ENCODE results near the gene PTPRE.

PTPRE gene

GRCh38 chr10:128116187-128116586 lies 209.3 kb downstream of the PTPRE start:
- DNase-seq (ENCODE audit: low read depth in 1 of 2, low spot score in 1 of 2) = no peak

GRCh38 chr10:128116851-128117615 lies 210.1 kb downstream of the PTPRE start:
- DNase-seq (ENCODE audit: low read depth in 1 of 2, low spot score in 1 of 2) = no peak

GRCh38 chr10:128121750-128122412 lies 215.0 kb downstream of the PTPRE start:
- no peak for DNase-seq (ENCODE audit: low read depth in 1 of 2, low spot score in 1 of 2)

GRCh38 chr10:128122931-128123330 lies 216.0 kb downstream of the PTPRE start:
- no peak for DNase-seq (ENCODE audit: low read depth in 1 of 2, low spot score in 1 of 2)

DNA sequence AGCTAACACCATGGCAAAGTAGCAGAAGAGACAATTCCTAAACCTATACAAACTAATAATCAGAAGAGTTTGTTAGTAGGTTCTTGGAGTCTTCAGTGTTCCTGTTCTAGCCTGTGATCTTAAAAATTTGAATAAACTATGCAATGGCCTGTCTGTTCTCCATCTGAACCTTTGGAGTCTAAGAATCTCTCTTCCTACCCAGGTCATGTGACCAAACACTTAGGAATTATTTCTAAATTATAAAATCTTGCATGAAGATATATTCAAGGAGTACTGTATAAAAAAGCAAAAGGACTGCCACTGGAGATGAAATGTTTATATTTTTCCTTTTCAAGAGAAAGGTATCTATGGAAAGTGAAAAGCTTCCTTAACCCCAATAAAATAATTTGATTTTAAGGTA lies 216.9 kb downstream of the PTPRE start:
- DNase-seq (ENCODE audit: low read depth in 1 of 2, low spot score in 1 of 2) = no peak

- no peak for DNase-seq (ENCODE audit: low read depth in 1 of 2, low spot score in 1 of 2)
Measured at GRCh38 chr10:128124813-128125403, 218.0 kb downstream of the PTPRE start.

DNA sequence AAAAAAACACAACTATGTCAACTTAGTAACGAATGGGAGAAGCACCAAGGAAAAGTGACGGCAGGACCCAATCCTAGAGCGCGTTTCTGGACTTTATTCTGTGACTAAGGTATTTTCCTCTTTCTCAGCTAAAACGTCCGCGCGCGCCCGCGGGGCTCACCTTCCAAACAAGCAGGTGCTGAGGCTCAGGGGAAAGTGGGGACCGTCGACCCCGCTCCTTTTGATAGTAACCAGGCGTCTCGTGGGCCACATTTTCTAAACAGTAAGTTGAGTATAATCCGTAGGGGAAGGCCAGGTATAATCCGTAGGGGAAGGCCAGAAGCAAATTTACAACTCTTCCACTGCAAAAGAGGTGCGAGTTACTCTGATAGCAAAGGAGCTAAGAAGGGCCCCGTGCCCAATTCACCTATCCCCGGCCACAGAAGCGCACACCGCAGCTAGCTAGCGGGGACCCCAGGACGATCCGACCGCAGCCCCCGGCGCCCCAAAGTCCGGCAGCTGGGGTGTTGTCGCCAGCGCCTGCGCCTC lies 218.6 kb downstream of the PTPRE start:
- DNase-seq (ENCODE audit: low read depth in 1 of 2, low spot score in 1 of 2) = no peak

DNA sequence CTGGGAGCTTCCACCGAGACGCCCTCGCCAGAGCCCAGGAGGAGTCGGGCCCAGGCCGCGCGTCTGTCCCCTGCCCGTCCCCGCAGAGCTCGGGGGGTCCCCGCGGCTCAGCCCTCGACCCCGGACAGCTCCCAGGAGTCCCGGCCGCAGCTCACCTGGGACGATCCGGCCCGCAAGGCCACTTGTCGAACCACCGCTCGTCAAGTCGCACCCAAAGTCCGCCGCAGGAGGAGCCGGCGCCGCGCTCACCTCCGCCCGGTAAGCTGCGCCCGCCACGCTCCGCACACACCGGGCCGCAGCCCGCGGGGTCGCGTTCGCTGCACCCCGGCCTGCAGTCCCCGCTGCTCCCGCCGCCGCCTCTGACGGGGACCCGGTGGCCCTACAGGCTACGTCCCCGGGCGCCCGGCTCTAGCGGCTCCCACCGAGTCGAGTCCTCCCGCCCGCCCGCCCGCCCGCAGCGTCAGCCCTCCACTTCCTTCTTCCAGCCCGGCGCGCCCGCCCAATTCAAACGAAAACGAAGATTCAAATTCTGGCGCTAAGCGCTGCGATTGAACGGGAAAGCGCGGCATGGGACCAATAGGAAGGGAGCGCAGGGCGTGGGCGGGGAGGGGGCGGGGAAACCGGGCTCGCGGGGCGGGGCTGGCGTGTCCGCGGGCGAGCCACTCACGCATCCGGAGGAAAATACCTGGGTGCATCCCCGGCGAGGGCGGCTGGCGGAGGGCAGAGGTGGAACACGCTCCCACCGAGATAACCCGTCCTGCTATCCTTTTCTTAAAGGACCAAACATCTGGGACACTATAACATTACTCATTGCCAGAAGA lies 219.3 kb downstream of the PTPRE start, which contains the start of gene MKI67:
Gene MKI67, minus strand, starts transcription at position 480 of the 821 bp plus-strand sequence. CDS start 756 bp downstream, outside the sequence.
- DNase-seq (ENCODE audit: low read depth in 1 of 2, low spot score in 1 of 2) = peak; percentile 70 to 86

- DNase-seq (ENCODE audit: low read depth in 1 of 2, low spot score in 1 of 2) = no peak
Measured at GRCh38 chr10:128128582-128128981, 221.7 kb downstream of the PTPRE start.

DNA sequence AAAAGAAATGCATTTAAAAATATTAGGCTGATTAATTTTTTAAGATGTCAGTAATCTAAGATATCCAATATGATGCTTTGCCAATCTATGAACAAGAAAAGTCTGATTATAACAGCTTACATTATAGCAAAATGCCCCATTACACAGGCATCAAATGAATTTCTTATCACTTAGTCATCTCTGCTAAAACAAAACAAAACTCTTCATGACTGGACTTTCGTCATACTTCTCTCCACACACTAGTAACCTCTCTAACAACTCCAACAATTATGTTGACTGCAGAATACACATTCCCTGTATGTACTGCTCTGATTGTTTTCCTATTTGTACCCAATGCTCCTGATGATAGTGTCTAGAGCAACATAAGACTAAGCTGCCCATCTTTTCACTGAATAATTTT lies 223.1 kb downstream of the PTPRE start:
- DNase-seq (ENCODE audit: low read depth in 1 of 2, low spot score in 1 of 2) = no peak
